H1 (cell line): ENCODE results near the gene ANO6. TPM values are rescaled to one million over a fixed set of nuclear protein-coding genes. Genes with fewer than 3 reads are reported as not detected.

ENCODE experiments used
- CTCF ChIA-PET: fragments of 300-600 bp; sonication (Branson Sonifier 250); formaldehyde crosslinking; loops from one replicate; lab custom pipeline; 2021; ENCODE audit not compliant: partially characterized antibody; lab: Charles Lee
- POLR2A ChIA-PET: fragments of 300-600 bp; sonication (Branson Sonifier 250); formaldehyde crosslinking; loops from one replicate; lab custom pipeline; 2021; ENCODE audit warnings: inconsistent platforms; ENCODE audit not compliant: partially characterized antibody; lab: Charles Lee
- DNase-seq, 2 experiments: peaks; one replicate each; pipeline versions ENCODE4 v3.0.0 to v3.0.0-alpha.2; 2010 to 2022; ENCODE audit warnings: low spot score in 2 of 2, low read depth in 1 of 2, mixed read lengths in 1 of 2
- FAIRE-seq: peaks from 2 replicates; lab custom pipeline; 2011; peaks lifted over from hg19 to GRCh38; lab: Jason Lieb, UNC
- H2AFZ ChIP-seq: 2 replicates; pipeline ENCODE4 v1.8.1; 2012; ENCODE audit warnings: low read length, inconsistent platforms
- H2AK5ac ChIP-seq: 2 replicates; pipeline ENCODE4 v1.6.1; 2013; ENCODE audit warnings: low read depth, low read length
- H2BK120ac ChIP-seq: replicated peaks from 2 replicates; pipeline ENCODE3; 2013; ENCODE audit warnings: low read depth, low read length, inconsistent platforms
- H2BK12ac ChIP-seq: 2 replicates; pipeline ENCODE4 v1.6.1; 2013; ENCODE audit warnings: low read depth, low read length
- H2BK15ac ChIP-seq: 2 replicates; pipeline ENCODE4 v1.6.1; 2013; ENCODE audit warnings: low read length
- H2BK20ac ChIP-seq: 2 replicates; pipeline ENCODE4 v1.6.1; 2013; ENCODE audit warnings: low read length
- H2BK5ac ChIP-seq: 2 replicates; pipeline ENCODE4 v1.6.1; 2013; ENCODE audit warnings: low read depth, low read length
- H3K14ac ChIP-seq: 2 replicates; pipeline ENCODE4 v1.6.1; 2013; ENCODE audit warnings: inconsistent platforms; ENCODE audit not compliant: insufficient read length
- H3K18ac ChIP-seq: 2 replicates; pipeline ENCODE4 v1.6.1; 2013; ENCODE audit warnings: low read length; ENCODE audit errors: extremely low read depth
- H3K23ac ChIP-seq: 2 replicates; pipeline ENCODE4 v1.6.1; 2013; ENCODE audit warnings: inconsistent platforms; ENCODE audit not compliant: insufficient read length
- H3K23me2 ChIP-seq: 2 replicates; pipeline ENCODE4 v1.6.1; 2013; ENCODE audit warnings: low read depth, low read length
- H3K27ac ChIP-seq: 2 replicates; pipeline ENCODE4 v1.6.1; 2011; ENCODE audit warnings: low read depth, low read length, inconsistent platforms
- H3K27me3 ChIP-seq, 4 experiments: replicated peaks in 1 of 4; 1 replicate in 1 of 4; 2 replicates in 3 of 4; pipeline versions ENCODE4 v1.6.1 to v1.8.1; 2011 to 2013; ENCODE audit warnings: low read length in 3 of 4, mild to moderate bottlenecking in 3 of 4, inconsistent platforms in 2 of 4, mixed read lengths in 2 of 4, moderate library complexity in 1 of 4; ENCODE audit not compliant: control insufficient read depth in 3 of 4, insufficient read depth in 3 of 4; ENCODE audit errors: extremely low read depth in 1 of 4
- H3K36me3 ChIP-seq, 4 experiments: 2 replicates each; pipeline versions ENCODE4 v1.6.1 to v1.8.1; 2011 to 2013; ENCODE audit warnings: mild to moderate bottlenecking in 4 of 4, low read length in 3 of 4, moderate library complexity in 2 of 4, control low read depth in 1 of 4, inconsistent platforms in 1 of 4; ENCODE audit not compliant: insufficient read depth in 4 of 4, control insufficient read depth in 2 of 4
- H3K4ac ChIP-seq: replicated peaks from 2 replicates; pipeline ENCODE3; 2013; ENCODE audit warnings: low read length, low read depth, mixed read lengths, inconsistent platforms; ENCODE audit not compliant: insufficient read length
- H3K4me1 ChIP-seq, 4 experiments: replicated peaks in 1 of 4; 1 replicate in 1 of 4; 2 replicates in 3 of 4; pipeline versions ENCODE4 v1.6.1 to v1.8.1; 2011 to 2013; ENCODE audit warnings: low read length in 3 of 4, inconsistent platforms in 2 of 4, mixed read lengths in 1 of 4; ENCODE audit not compliant: insufficient read depth in 4 of 4, control insufficient read depth in 3 of 4
- H3K4me2 ChIP-seq, 2 experiments: 2 replicates each; pipeline versions ENCODE4 v1.6.1 to v1.8.1; 2011 to 2013; ENCODE audit warnings: low read depth in 2 of 2, low read length in 2 of 2, control low read depth in 1 of 2, inconsistent platforms in 1 of 2, mild to moderate bottlenecking in 1 of 2; ENCODE audit not compliant: insufficient read depth in 1 of 2
- H3K4me3 ChIP-seq, 4 experiments: fragments of 200-600, 300-600 bp in 1 of 4; sonication (generic), shearing (Covaris generic), sonication (Bioruptor Twin) in 1 of 4; 2 replicates each; pipeline versions ENCODE4 v1.5.1 to v1.8.1; 2011 to 2016; ENCODE audit warnings: low read length in 4 of 4, low read depth in 3 of 4, control low read depth in 2 of 4, inconsistent platforms in 2 of 4, mild to moderate bottlenecking in 2 of 4, mixed read lengths in 1 of 4, moderate library complexity in 1 of 4; ENCODE audit not compliant: insufficient read depth in 2 of 4; ENCODE audit errors: extremely low read depth in 1 of 4
- H3K56ac ChIP-seq: replicated peaks from 2 replicates; pipeline ENCODE3; 2013; ENCODE audit warnings: low read depth, mild to moderate bottlenecking, mixed read lengths, low read length, inconsistent platforms; ENCODE audit not compliant: insufficient read length
- H3K79me1 ChIP-seq: 2 replicates; pipeline ENCODE4 v1.6.1; 2013; ENCODE audit warnings: low read depth, low read length, control low read depth
- H3K79me2 ChIP-seq, 2 experiments: 2 replicates each; pipeline versions ENCODE4 v1.6.1 to v1.8.1; 2012 to 2013; ENCODE audit warnings: low read length in 2 of 2, mild to moderate bottlenecking in 2 of 2, inconsistent platforms in 1 of 2; ENCODE audit not compliant: insufficient read depth in 2 of 2, control insufficient read depth in 1 of 2
- H3K9ac ChIP-seq, 4 experiments: replicated peaks in 1 of 4; 1 replicate in 1 of 4; 2 replicates in 3 of 4; pipeline versions ENCODE4 v1.6.1 to v1.8.1; 2011 to 2013; ENCODE audit warnings: low read depth in 3 of 4, low read length in 3 of 4, control low read depth in 2 of 4, mild to moderate bottlenecking in 2 of 4, moderate library complexity in 2 of 4, inconsistent platforms in 1 of 4; ENCODE audit errors: extremely low read depth in 1 of 4
- H3K9me3 ChIP-seq, 2 experiments: 2 replicates each; pipeline versions ENCODE4 v1.6.1 to v1.8.1; 2012 to 2013; ENCODE audit warnings: mild to moderate bottlenecking in 2 of 2, moderate library complexity in 2 of 2, control low read depth in 1 of 2, inconsistent platforms in 1 of 2, low read depth in 1 of 2, low read length in 1 of 2, mixed read lengths in 1 of 2; ENCODE audit not compliant: insufficient read depth in 2 of 2
- H4K20me1 ChIP-seq, 2 experiments: replicated peaks in 1 of 2; 2 replicates each; pipeline versions ENCODE3 to v1.8.1; 2011 to 2013; ENCODE audit warnings: inconsistent platforms in 2 of 2, low read length in 2 of 2, mild to moderate bottlenecking in 1 of 2; ENCODE audit not compliant: insufficient read depth in 2 of 2, control insufficient read depth in 1 of 2
- H4K5ac ChIP-seq: 2 replicates; pipeline ENCODE4 v1.6.1; 2013; ENCODE audit warnings: low read length, low read depth, mixed read lengths, inconsistent platforms; ENCODE audit not compliant: insufficient read length
- H4K8ac ChIP-seq: 2 replicates; pipeline ENCODE4 v1.8.0; 2013; ENCODE audit warnings: mild to moderate bottlenecking, moderate library complexity, low read length, inconsistent platforms; ENCODE audit not compliant: insufficient read depth; ENCODE audit errors: extremely low read depth
- H4K91ac ChIP-seq: replicated peaks from 2 replicates; pipeline ENCODE3; 2013; ENCODE audit warnings: low read length, mixed read lengths, inconsistent platforms; ENCODE audit not compliant: insufficient read length
- ASH2L ChIP-seq: fragments of 200-600, 300-600 bp; sonication (generic); IDR thresholded peaks from one replicate; pipeline ENCODE4 v1.7.1; 2017; ENCODE audit warnings: low read length
- BRCA1 ChIP-seq: IDR thresholded peaks from 2 replicates; pipeline ENCODE4 v1.6.1; 2012; ENCODE audit warnings: low read depth, low read length, improper control_type of control experiment
- CREB1 ChIP-seq: IDR thresholded peaks from 2 replicates; pipeline ENCODE4 v1.6.1; 2012; ENCODE audit warnings: inconsistent platforms
- EZH2 ChIP-seq: fragments of 200-600 bp; sonication (generic); IDR thresholded peaks from 2 replicates; pipeline ENCODE4 v1.7.1; 2012; ENCODE audit warnings: low read depth, mild to moderate bottlenecking, moderate library complexity, low read length, inconsistent platforms; ENCODE audit not compliant: severe bottlenecking
- JUN ChIP-seq: IDR thresholded peaks from 2 replicates; pipeline ENCODE4 v1.6.1; 2011; ENCODE audit warnings: low read depth, mild to moderate bottlenecking, improper control_type of control experiment, low read length
- RXRA ChIP-seq: IDR thresholded peaks from 2 replicates; pipeline ENCODE4 v1.6.1; 2011; ENCODE audit warnings: low read depth, mild to moderate bottlenecking, low read length, moderate library complexity; ENCODE audit not compliant: insufficient read depth
- SAP30 ChIP-seq: fragments of 300-600 bp; sonication (generic); IDR thresholded peaks from 2 replicates; pipeline ENCODE4 v1.7.1; 2012; ENCODE audit warnings: low read length, moderate library complexity, mild to moderate bottlenecking, inconsistent platforms; ENCODE audit not compliant: insufficient read depth, insufficient replicate concordance
- SP4 ChIP-seq: IDR thresholded peaks from 2 replicates; pipeline ENCODE4 v1.6.1; 2012; ENCODE audit warnings: low read length, inconsistent platforms
- WGBS, 2 experiments: shearing (Covaris generic) in 1 of 2; methylation state at CpG; one replicate each; pipeline versions ENCODE4 v1.1.6 to v1.1.7; 2013 to 2015; ENCODE audit warnings: low lambda C conversion rate in 2 of 2, mixed read lengths in 2 of 2, inconsistent platforms in 1 of 2, low coverage in 1 of 2, missing lambda C conversion rate in 1 of 2; ENCODE audit not compliant: insufficient replicate concordance in 2 of 2, insufficient coverage in 1 of 2, insufficient read length in 1 of 2; ENCODE audit errors: extremely low coverage in 1 of 2, missing lambda C conversion rate in 1 of 2; 5-methylcytosine and 5-hydroxymethylcytosine counted together
- polyA plus RNA-seq, 7 experiments: library from polyadenylated mRNA; depleted of rRNA in 3 of 7; stranded (reverse) in 5 of 7; unstranded in 2 of 7; fragments of >200 nt in 5 of 7; fragments of 200-250 nt in 2 of 7; gene quantifications; 1 replicate in 5 of 7; 2 replicates in 1 of 7; 4 replicates in 1 of 7; pipeline versions ENCODE4 v1.2.1 to v1.2.3, GENCODE V29; 2011 to 2013; ENCODE audit warnings: missing spikeins in 2 of 7, mixed read lengths in 2 of 7
- total RNA-seq: library from RNA; stranded (reverse); fragmentation: NEBNext Ultra II Directional; extraction: Animal tissue kit (Norgen Biotek cat#: 25700); gene quantifications from 2 replicates; pipeline ENCODE4 v1.2.1, GENCODE V29; 2021
- TF ChIP-seq, protein P1 (sequence below): IDR thresholded peaks from 2 replicates; pipeline ENCODE4 v1.6.1; 2011; ENCODE audit warnings: low read length, improper control_type of control experiment

The ANO6 gene
- total and polyA plus RNA-seq, 2 of the 8 experiments (the other 6 are each of a cell fraction or from before 2014, with no cell fraction given), result 15.1 to 39.7 TPM

- no peak overlapping the region for H4K8ac ChIP-seq
- ChIA-PET CTCF (interaction anchor here (1.1 kb wide), 2 partner anchors 12 to 15 kb away, joined by 3 read pairs; no protein-coding TSS in a partner anchor), POLR2A (no interaction called here)
- DNase-seq (no peak), FAIRE-seq (no peak)
- H3K27me3 ChIP-seq, result no peaks in the 10 kb centered on the region
- H4K20me1 ChIP-seq, result no peaks in the 10 kb centered on the region
- H2BK20ac ChIP-seq, result no peak overlapping the region
- H4K91ac ChIP-seq, result no peak overlapping the region
- H3K9me3 ChIP-seq, result no peaks in the 10 kb centered on the region; a peak in 1 of 4 replicates
- no peak overlapping the region for H3K9ac ChIP-seq
- H3K14ac ChIP-seq, result no peak overlapping the region
- no peak overlapping the region for H3K56ac ChIP-seq
- H4K5ac ChIP-seq, result no peak overlapping the region
- 88% methylated on average over 1 of the region's 1 CpG; no CpG with 5 or more reads in 1 of the 2 experiments for WGBS, 2 experiments
- no peaks in the 10 kb centered on the region for H3K4me1 ChIP-seq
- H2BK12ac ChIP-seq, result no peak overlapping the region
- no peak overlapping the region for H3K23ac ChIP-seq
- H2AFZ ChIP-seq, result no peak overlapping the region
- no peak overlapping the region for H3K4me3 ChIP-seq
- H2BK5ac ChIP-seq, result no peak overlapping the region
- no peaks in the 10 kb centered on the region for H3K23me2 ChIP-seq
- H2BK15ac ChIP-seq, result no peak overlapping the region
- H3K79me2 ChIP-seq, result no peaks in the 10 kb centered on the region; a peak in 1 of 4 replicates
- no peak overlapping the region for H3K4ac ChIP-seq
- no peak overlapping the region for H3K27ac ChIP-seq
- no peak overlapping the region for H2AK5ac ChIP-seq
- no peak overlapping the region for H3K18ac ChIP-seq
- no peak overlapping the region for H3K4me2 ChIP-seq
- no peak overlapping the region for H2BK120ac ChIP-seq
- no peaks in the 10 kb centered on the region for H3K79me1 ChIP-seq
- H3K36me3 ChIP-seq, result no peaks in the 10 kb centered on the region
- no peak for TF ChIP-seq ASH2L
- TF ChIP-seq, protein P1, sequence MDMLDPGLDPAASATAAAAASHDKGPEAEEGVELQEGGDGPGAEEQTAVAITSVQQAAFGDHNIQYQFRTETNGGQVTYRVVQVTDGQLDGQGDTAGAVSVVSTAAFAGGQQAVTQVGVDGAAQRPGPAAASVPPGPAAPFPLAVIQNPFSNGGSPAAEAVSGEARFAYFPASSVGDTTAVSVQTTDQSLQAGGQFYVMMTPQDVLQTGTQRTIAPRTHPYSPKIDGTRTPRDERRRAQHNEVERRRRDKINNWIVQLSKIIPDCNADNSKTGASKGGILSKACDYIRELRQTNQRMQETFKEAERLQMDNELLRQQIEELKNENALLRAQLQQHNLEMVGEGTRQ, result no peak
- no peak for TF ChIP-seq EZH2
- TF ChIP-seq SP4, result no peak
- no peak for TF ChIP-seq JUN
- no peak for TF ChIP-seq SAP30
- no peak for TF ChIP-seq BRCA1
- no peak for TF ChIP-seq RXRA
- no peak for TF ChIP-seq CREB1
Observed at GRCh38 chr12:45477526-45477925, 261.6 kb downstream of the ANO6 start.
